ACHN (cell line): Measurements from ENCODE around the gene GALNT9.

ENCODE experiments used
- DNase-seq: peaks from one replicate; pipeline ENCODE4 v3.0.0-alpha.2; 2015
- in situ Hi-C: cut with HindIII; loops from 2 replicates; pipeline ENCODE4 v1.10.0; 2017; ENCODE audit warnings: low sequenced_read_pairs, low pct_ligation_motif_present, low pct_unique_long_range_greater_than_20kb

Gene GALNT9

GRCh38 chr12:132288516-132289215 is 40.7 kb downstream of the GALNT9 start:
- peak; percentile 92 for DNase-seq
- in situ Hi-C loops: no loop called here

GRCh38 chr12:132287391-132288238 is 41.8 kb downstream of the GALNT9 start:
- in situ Hi-C loops: no loop called here
- DNase-seq: peak; percentile 51

- peak; percentile 76 for DNase-seq
- in situ Hi-C loops: no loop called here
These were observed 42.5 kb downstream of the GALNT9 start for GRCh38 chr12:132286912-132287311.

- DNase-seq: peak; percentile 93
- in situ Hi-C loops: no loop called here
These were observed 43.3 kb downstream of the GALNT9 start for GRCh38 chr12:132285991-132286681.

GRCh38 chr12:132284827-132285741 is 44.3 kb downstream of the GALNT9 start:
- in situ Hi-C loops: no loop called here
- peak; percentile 77 for DNase-seq

GRCh38 chr12:132284071-132284826 is 45.1 kb downstream of the GALNT9 start:
- in situ Hi-C loops: no loop called here
- DNase-seq: peak; percentile 73

- in situ Hi-C loops: no loop called here
- no peak for DNase-seq
These were observed 46.2 kb downstream of the GALNT9 start for GRCh38 chr12:132282950-132283771.

GRCh38 chr12:132282031-132282949 is 47.1 kb downstream of the GALNT9 start:
- no peak for DNase-seq
- in situ Hi-C loops: no loop called here

GRCh38 chr12:132281038-132281437 is 48.4 kb downstream of the GALNT9 start:
- DNase-seq: no peak
- in situ Hi-C loops: no loop called here

- DNase-seq: no peak
- in situ Hi-C loops: no loop called here
These were observed 49.0 kb downstream of the GALNT9 start for GRCh38 chr12:132280406-132280805.

GRCh38 chr12:132279930-132280329 is 49.5 kb downstream of the GALNT9 start:
- no peak for DNase-seq
- in situ Hi-C loops: no loop called here

GRCh38 chr12:132279184-132279889 is 50.1 kb downstream of the GALNT9 start:
- in situ Hi-C loops: no loop called here
- DNase-seq: no peak

- in situ Hi-C loops: no loop called here
- no peak for DNase-seq
These were observed 50.8 kb downstream of the GALNT9 start for GRCh38 chr12:132278401-132279183.

GRCh38 chr12:132277949-132278348 is 51.4 kb downstream of the GALNT9 start:
- in situ Hi-C loops: no loop called here

More at GRCh38 chr12:132277949-132278348, 51.4 kb downstream of the GALNT9 start:
- DNase-seq: no peak
